HepG2 (cell line): Measurements from ENCODE around the gene PKD1L1. TPM values are rescaled to one million over a fixed set of nuclear protein-coding genes. Genes with fewer than 3 reads are reported as not detected.
A peak's percentile ranks its signal among the peaks of the same experiment; 100 is the strongest.

ENCODE experiments used
- ATAC-seq: fragments of 200-7000 bp; cut with Tn5 transposase; 3 replicates; pipeline ENCODE4 v1.9.1; 2020; ENCODE audit warnings: mild to moderate bottlenecking, moderate library complexity
- BruUV-seq: library from RNA; stranded (reverse); fragments of 400-500 nt; replicated peaks from 2 replicates; lab custom pipeline; 2021; lab: Mats Ljungman, UMichigan
- CTCF ChIA-PET: fragments of 300-600 bp; formaldehyde crosslinking; extraction: SDS; loops from one replicate; lab custom pipeline; 2021; ENCODE audit warnings: low total read pairs, inconsistent platforms, low intra/inter-chr PET ratio; lab: Yijun Ruan, JAX
- POLR2A ChIA-PET: fragments of 350-600 bp; sonication (Branson Sonifier 250); formaldehyde crosslinking; loops from one replicate; lab custom pipeline; 2020; ENCODE audit warnings: antibody characterized with exemption, inconsistent platforms; lab: Yijun Ruan, JAX
- DNase-seq: peaks from one replicate; pipeline ENCODE4 v3.0.0-alpha.2; 2015; ENCODE audit warnings: low spot score
- FAIRE-seq: peaks from 3 replicates; lab custom pipeline; 2011; peaks lifted over from hg19 to GRCh38; lab: Jason Lieb, UNC
- H2AFZ ChIP-seq: one replicate; pipeline ENCODE4 v1.6.1; 2011; ENCODE audit warnings: low read length, inconsistent platforms
- H3K27ac ChIP-seq: fragments of 300-600 bp; 3 replicates; pipeline ENCODE4 v1.8.0; 2011; ENCODE audit warnings: mixed run types, mild to moderate bottlenecking, mixed read lengths, low read length, inconsistent platforms; ENCODE audit not compliant: insufficient read depth; ENCODE audit errors: extremely low read length
- H3K27me3 ChIP-seq, 2 experiments: fragments of 200-600 bp in 1 of 2; 2 replicates in 1 of 2; 3 replicates in 1 of 2; pipeline versions ENCODE4 v1.6.0 to v1.8.0; 2011; ENCODE audit warnings: low read length in 2 of 2, mild to moderate bottlenecking in 2 of 2, moderate library complexity in 2 of 2, inconsistent platforms in 1 of 2; ENCODE audit not compliant: insufficient read depth in 2 of 2, control insufficient read depth in 1 of 2
- H3K36me3 ChIP-seq, 2 experiments: fragments of 200-600 bp in 1 of 2; replicated peaks in 1 of 2; 2 replicates in 1 of 2; 3 replicates in 1 of 2; pipeline versions ENCODE4 v1.5.1 to v1.8.0; 2011; ENCODE audit warnings: low read length in 2 of 2, inconsistent platforms in 1 of 2; ENCODE audit not compliant: insufficient read depth in 2 of 2, control insufficient read depth in 1 of 2
- H3K4me1 ChIP-seq: 2 replicates; pipeline ENCODE4 v1.5.1; 2012; ENCODE audit warnings: low read length, inconsistent platforms; ENCODE audit not compliant: insufficient read depth
- H3K4me2 ChIP-seq: 2 replicates; pipeline ENCODE4 v1.6.0; 2011; ENCODE audit warnings: low read depth, low read length, inconsistent platforms
- H3K4me3 ChIP-seq, 3 experiments: fragments of 200-600 bp in 1 of 3; sonication (generic), shearing (Covaris generic) in 1 of 3; replicated peaks in 1 of 3; 2 replicates each; pipeline ENCODE4 v1.5.1; 2011 to 2016; ENCODE audit warnings: low read length in 3 of 3, inconsistent platforms in 2 of 3, low read depth in 2 of 3, mild to moderate bottlenecking in 2 of 3, control low read depth in 1 of 3, mixed read lengths in 1 of 3; ENCODE audit not compliant: insufficient read depth in 1 of 3
- H3K79me2 ChIP-seq: one replicate; pipeline ENCODE4 v1.6.1; 2011; ENCODE audit warnings: low read length, inconsistent platforms; ENCODE audit not compliant: insufficient read depth
- H3K9ac ChIP-seq: 2 replicates; pipeline ENCODE4 v1.6.0; 2011; ENCODE audit warnings: mild to moderate bottlenecking, low read depth, low read length, inconsistent platforms; ENCODE audit not compliant: insufficient read depth
- H3K9me3 ChIP-seq: 2 replicates; pipeline ENCODE4 v1.5.1; 2012; ENCODE audit warnings: mild to moderate bottlenecking, low read length
- H4K20me1 ChIP-seq: 2 replicates; pipeline ENCODE4 v1.6.0; 2011; ENCODE audit warnings: inconsistent platforms, mild to moderate bottlenecking, low read length, moderate library complexity; ENCODE audit not compliant: insufficient read depth
- BCL6 ChIP-seq: IDR thresholded peaks from 2 replicates; pipeline ENCODE4 v1.6.1; 2016; ENCODE audit warnings: missing genetic modification reagents, missing compliant biosample characterization
- FOXA1 ChIP-seq, 2 experiments: fragments of 450-650 bp in 1 of 2; sonication (generic) in 1 of 2; formaldehyde crosslinking in 1 of 2; IDR thresholded peaks; 2 replicates each; pipeline versions ENCODE4 v1.4.0 to v1.6.1; 2016 to 2020; ENCODE audit warnings: missing genetic modification reagents in 1 of 2
- FOXJ3 ChIP-seq: sonication (generic); formaldehyde crosslinking; IDR thresholded peaks from 2 replicates; pipeline ENCODE4 v1.4.0; 2020; ENCODE audit warnings: missing genetic modification reagents, mild to moderate bottlenecking, borderline replicate concordance
- FOXO1 ChIP-seq: sonication (generic); formaldehyde crosslinking; IDR thresholded peaks from 2 replicates; pipeline ENCODE4 v1.4.0; 2020; ENCODE audit warnings: missing genetic modification reagents
- GATAD2A ChIP-seq: IDR thresholded peaks from 2 replicates; pipeline ENCODE4 v1.6.1; 2016
- HNF4A ChIP-seq: sonication (generic); formaldehyde crosslinking; IDR thresholded peaks from 2 replicates; pipeline ENCODE4 v1.4.0; 2020; ENCODE audit warnings: missing genetic modification reagents
- ISL2 ChIP-seq: sonication (generic); formaldehyde crosslinking; IDR thresholded peaks from 2 replicates; pipeline ENCODE4 v1.5.0; 2020; ENCODE audit warnings: missing genetic modification reagents
- LCORL ChIP-seq, 2 experiments: fragments of 450-650 bp in 1 of 2; sonication (generic) in 1 of 2; formaldehyde crosslinking in 1 of 2; IDR thresholded peaks; 2 replicates each; pipeline versions ENCODE4 v1.5.0 to v1.6.1; 2017 to 2020; ENCODE audit warnings: antibody characterized with exemption in 1 of 2, missing genetic modification reagents in 1 of 2
- MXD4 ChIP-seq: IDR thresholded peaks from 2 replicates; pipeline ENCODE4 v1.6.1; 2016; ENCODE audit warnings: mild to moderate bottlenecking, missing biosample characterization, missing genetic modification reagents
- SOX6 ChIP-seq, 2 experiments: fragments of 450-650 bp in 1 of 2; sonication (generic) in 1 of 2; formaldehyde crosslinking in 1 of 2; IDR thresholded peaks; 2 replicates each; pipeline versions ENCODE4 v1.4.0 to v1.6.1; 2017 to 2020; ENCODE audit warnings: antibody characterized with exemption in 1 of 2, mild to moderate bottlenecking in 1 of 2, missing genetic modification reagents in 1 of 2
- TBP ChIP-seq: sonication (generic); formaldehyde crosslinking; IDR thresholded peaks from 2 replicates; pipeline ENCODE4 v1.5.0; 2020; ENCODE audit warnings: missing genetic modification reagents
- ZFAT ChIP-seq: sonication (generic); formaldehyde crosslinking; conservative IDR thresholded peaks from 2 replicates; pipeline ENCODE4 v1.8.1; 2023; ENCODE audit warnings: missing genetic modification reagents, inconsistent platforms
- ZKSCAN1 ChIP-seq: fragments of 150-350 bp; IDR thresholded peaks from 2 replicates; pipeline ENCODE4 v1.6.1; 2014; ENCODE audit warnings: low read length
- ZNF207 ChIP-seq: fragments of 450-650 bp; IDR thresholded peaks from 2 replicates; pipeline ENCODE4 v1.6.1; 2016; ENCODE audit warnings: antibody characterized with exemption, borderline replicate concordance
- ZNF570 ChIP-seq: sonication (generic); formaldehyde crosslinking; IDR thresholded peaks from 2 replicates; pipeline ENCODE4 v1.4.0; 2020; ENCODE audit warnings: mild to moderate bottlenecking, missing genetic modification reagents, borderline replicate concordance
- WGBS: methylation state at CpG from one replicate; pipeline ENCODE4 v1.1.6; 2017; ENCODE audit warnings: low lambda C conversion rate; 5-methylcytosine and 5-hydroxymethylcytosine counted together
- in situ Hi-C: cut with HindIII; loops from 2 replicates; pipeline ENCODE4 v1.10.0; 2017; ENCODE audit warnings: low pct_unique_long_range_greater_than_20kb; ENCODE audit not compliant: extremely low pct_ligation_motif_present
- intact Hi-C: fragments of 100-400 bp; cut with micrococcal nuclease; formaldehyde crosslinking; loops from one replicate; pipeline ENCODE4 v1.10.0; 2022; ENCODE audit not compliant: unreplicated experiment
- polyA plus RNA-seq, 8 experiments: library from polyadenylated mRNA; depleted of rRNA in 3 of 8; stranded (reverse) in 7 of 8; unstranded in 1 of 8; fragments of >200 nt; fragmentation: Illumina TruSeq in 4 of 8; extraction: Trizol in 4 of 8; gene quantifications; 2 replicates each; pipeline versions ENCODE4 v1.2.1 to v1.2.3, GENCODE V29; 2011 to 2016; ENCODE audit warnings: low read depth in 4 of 8, missing spikeins in 1 of 8, mixed read lengths in 1 of 8; ENCODE audit not compliant: insufficient read depth in 1 of 8
- total RNA-seq, 5 experiments: library from RNA; depleted of rRNA; stranded (reverse); fragments of >200 nt; fragmentation: Illumina TruSeq; extraction: Trizol; gene quantifications; 2 replicates each; pipeline ENCODE4 v1.2.3, GENCODE V29; 2016; ENCODE audit warnings: low read depth in 1 of 5
- TF ChIP-seq, protein P1 (sequence below): sonication (generic); formaldehyde crosslinking; IDR thresholded peaks from 2 replicates; pipeline ENCODE4 v1.5.1; 2020; ENCODE audit warnings: missing genetic modification reagents, mild to moderate bottlenecking, borderline replicate concordance
- TF ChIP-seq, protein P2 (sequence below): sonication (generic); formaldehyde crosslinking; IDR thresholded peaks from 2 replicates; pipeline ENCODE4 v1.4.0; 2020; ENCODE audit warnings: missing genetic modification reagents

PKD1L1 gene
- total and polyA plus RNA-seq, 2 of the 13 experiments (the other 11 are each of a cell fraction or from before 2014, with no cell fraction given): 0.01 TPM; not detected in 1

DNA sequence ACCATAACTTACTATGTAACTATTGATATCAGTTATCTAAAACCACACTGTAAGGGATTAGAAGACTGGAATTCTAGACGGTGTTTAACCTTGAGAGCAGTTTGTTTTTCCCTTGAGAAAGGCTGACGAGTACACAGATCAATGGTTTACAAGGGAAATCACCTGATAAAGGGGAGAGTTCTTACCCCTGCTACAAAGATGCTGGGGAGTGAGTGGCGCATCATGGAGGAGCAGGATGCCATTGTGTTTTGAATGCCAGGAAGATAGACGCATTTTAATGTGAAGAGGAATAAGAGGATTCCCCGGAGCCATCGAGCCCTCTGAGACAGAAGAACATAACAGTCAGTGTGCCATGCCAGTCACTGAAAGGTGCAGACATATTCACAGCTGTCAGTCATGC is 145.2 kb downstream of the PKD1L1 start:
- no peaks in the 10 kb centered on the region for H3K9me3 ChIP-seq
- no peak overlapping the region for H3K27ac ChIP-seq
- H3K4me1 ChIP-seq: peaks cover 72% of the 10 kb centered on the region
- no peak overlapping the region for H3K4me2 ChIP-seq
- FAIRE-seq (peak; percentile 39), ATAC-seq (peak; percentile 56), DNase-seq (peak; percentile 75)
- in situ Hi-C loops: no loop called here
- no peak overlapping the region for H3K4me3 ChIP-seq
- no peak overlapping the region for H2AFZ ChIP-seq
- H3K36me3 ChIP-seq: no peaks in the 10 kb centered on the region
- no peaks in the 10 kb centered on the region for H3K27me3 ChIP-seq
- no peaks in the 10 kb centered on the region for H3K79me2 ChIP-seq
- no peak overlapping the region for H3K9ac ChIP-seq
- POLR2A ChIA-PET: interaction anchor here (0.9 to 1.4 kb wide), 3 partner anchors 16 to 39 kb away, joined by 3 to 7 read pairs (median 4); no protein-coding TSS in a partner anchor
- WGBS: 46% methylated on average over 6 of the region's 6 CpGs
- H4K20me1 ChIP-seq: no peaks in the 10 kb centered on the region
- BruUV-seq: no TSS peak
- CTCF ChIA-PET: no interaction called here
- intact Hi-C loops: no loop called here
- TF ChIP-seq FOXO1 (CRISPR knock-in tag) (peak; percentile 65), ZKSCAN1 (no peak), HNF4A (CRISPR knock-in tag) (peak; percentile 47), ZNF570 (CRISPR knock-in tag) (no peak), TBP (CRISPR knock-in tag) (no peak), LCORL (IDR thresholded peaks at IDR 0.05) (no peak), LCORL (CRISPR knock-in tag; IDR thresholded peaks at IDR 0.05) (no peak), ZFAT (CRISPR knock-in tag) (no peak), GATAD2A (CRISPR knock-in tag) (peak; percentile 79), SOX6 (IDR thresholded peaks at IDR 0.05) (no peak), SOX6 (CRISPR knock-in tag; IDR thresholded peaks at IDR 0.05) (peak; percentile 78), ISL2 (CRISPR knock-in tag) (peak; percentile 43; the same call in 1 of the 2 replicates), MXD4 (no peak), FOXJ3 (peak; percentile 52; the same call in 1 of the 2 replicates), ZNF207 (no peak), BCL6 (CRISPR knock-in tag) (peak; percentile 80), FOXA1 (IDR thresholded peaks at IDR 0.05) (no peak), FOXA1 (CRISPR knock-in tag; IDR thresholded peaks at IDR 0.05) (peak; percentile 62; the same call in 1 of the 2 replicates)
- TF ChIP-seq, protein P1, sequence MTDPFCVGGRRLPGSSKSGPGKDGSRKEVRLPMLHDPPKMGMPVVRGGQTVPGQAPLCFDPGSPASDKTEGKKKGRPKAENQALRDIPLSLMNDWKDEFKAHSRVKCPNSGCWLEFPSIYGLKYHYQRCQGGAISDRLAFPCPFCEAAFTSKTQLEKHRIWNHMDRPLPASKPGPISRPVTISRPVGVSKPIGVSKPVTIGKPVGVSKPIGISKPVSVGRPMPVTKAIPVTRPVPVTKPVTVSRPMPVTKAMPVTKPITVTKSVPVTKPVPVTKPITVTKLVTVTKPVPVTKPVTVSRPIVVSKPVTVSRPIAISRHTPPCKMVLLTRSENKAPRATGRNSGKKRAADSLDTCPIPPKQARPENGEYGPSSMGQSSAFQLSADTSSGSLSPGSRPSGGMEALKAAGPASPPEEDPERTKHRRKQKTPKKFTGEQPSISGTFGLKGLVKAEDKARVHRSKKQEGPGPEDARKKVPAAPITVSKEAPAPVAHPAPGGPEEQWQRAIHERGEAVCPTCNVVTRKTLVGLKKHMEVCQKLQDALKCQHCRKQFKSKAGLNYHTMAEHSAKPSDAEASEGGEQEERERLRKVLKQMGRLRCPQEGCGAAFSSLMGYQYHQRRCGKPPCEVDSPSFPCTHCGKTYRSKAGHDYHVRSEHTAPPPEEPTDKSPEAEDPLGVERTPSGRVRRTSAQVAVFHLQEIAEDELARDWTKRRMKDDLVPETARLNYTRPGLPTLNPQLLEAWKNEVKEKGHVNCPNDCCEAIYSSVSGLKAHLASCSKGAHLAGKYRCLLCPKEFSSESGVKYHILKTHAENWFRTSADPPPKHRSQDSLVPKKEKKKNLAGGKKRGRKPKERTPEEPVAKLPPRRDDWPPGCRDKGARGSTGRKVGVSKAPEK (CRISPR knock-in tag): no peak
- TF ChIP-seq, protein P2, sequence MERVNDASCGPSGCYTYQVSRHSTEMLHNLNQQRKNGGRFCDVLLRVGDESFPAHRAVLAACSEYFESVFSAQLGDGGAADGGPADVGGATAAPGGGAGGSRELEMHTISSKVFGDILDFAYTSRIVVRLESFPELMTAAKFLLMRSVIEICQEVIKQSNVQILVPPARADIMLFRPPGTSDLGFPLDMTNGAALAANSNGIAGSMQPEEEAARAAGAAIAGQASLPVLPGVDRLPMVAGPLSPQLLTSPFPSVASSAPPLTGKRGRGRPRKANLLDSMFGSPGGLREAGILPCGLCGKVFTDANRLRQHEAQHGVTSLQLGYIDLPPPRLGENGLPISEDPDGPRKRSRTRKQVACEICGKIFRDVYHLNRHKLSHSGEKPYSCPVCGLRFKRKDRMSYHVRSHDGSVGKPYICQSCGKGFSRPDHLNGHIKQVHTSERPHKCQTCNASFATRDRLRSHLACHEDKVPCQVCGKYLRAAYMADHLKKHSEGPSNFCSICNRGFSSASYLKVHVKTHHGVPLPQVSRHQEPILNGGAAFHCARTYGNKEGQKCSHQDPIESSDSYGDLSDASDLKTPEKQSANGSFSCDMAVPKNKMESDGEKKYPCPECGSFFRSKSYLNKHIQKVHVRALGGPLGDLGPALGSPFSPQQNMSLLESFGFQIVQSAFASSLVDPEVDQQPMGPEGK (CRISPR knock-in tag): 0 out of 2 replicates have a peak, but pooled peaks have one; percentile 40
